Activated B cell treated with CpG ODN at 0.5 μM for 24 hours (primary cell): ENCODE data around the gene KIF2A. TPM values are rescaled to one million over a fixed set of nuclear protein-coding genes. Genes with fewer than 3 reads are reported as not detected.

Experiments
- ATAC-seq: fragments of 200-7000 bp; cut with Tn5 transposase; one replicate; pipeline ENCODE4 v1.10.0; 2021; ENCODE audit warnings: low read depth, mild to moderate bottlenecking, moderate library complexity
- CTCF ChIA-PET: fragments of 350-600 bp; sonication (Branson Sonifier 250); formaldehyde crosslinking; loops from one replicate; lab custom pipeline; 2021; ENCODE audit warnings: antibody characterized with exemption; lab: Charles Lee
- POLR2A ChIA-PET: fragments of 350-600 bp; sonication (Branson Sonifier 250); formaldehyde crosslinking; loops from one replicate; lab custom pipeline; 2021; ENCODE audit warnings: antibody characterized with exemption; lab: Charles Lee
- DNase-seq: peaks from one replicate; pipeline ENCODE4 v3.0.0; 2022
- H3K27ac Mint-ChIP-seq: one replicate; pipeline ENCODE4 v1.8.0; 2020; ENCODE audit warnings: mixed read lengths
- H3K27me3 Mint-ChIP-seq: one replicate; pipeline ENCODE4 v1.8.0; 2021; ENCODE audit warnings: mixed read lengths
- H3K36me3 Mint-ChIP-seq: one replicate; pipeline ENCODE4 v1.8.0; 2021; ENCODE audit warnings: low read depth, mixed read lengths
- H3K4me1 Mint-ChIP-seq: one replicate; pipeline ENCODE4 v1.8.0; 2021; ENCODE audit warnings: mixed read lengths
- H3K4me3 Mint-ChIP-seq: one replicate; pipeline ENCODE4 v1.8.0; 2020; ENCODE audit warnings: mild to moderate bottlenecking, mixed read lengths
- H3K9me3 Mint-ChIP-seq: one replicate; pipeline ENCODE4 v1.8.0; 2020; ENCODE audit warnings: mixed read lengths
- intact Hi-C: fragments of 100-400 bp; cut with micrococcal nuclease; formaldehyde crosslinking; loops from one replicate; pipeline ENCODE4 v1.15.1; 2024
- total RNA-seq: library from RNA; stranded (reverse); gene quantifications from 2 replicates; pipeline ENCODE4 v1.2.3, GENCODE V29; 2022
- TF ChIP-seq, protein P1 (sequence below): fragments of 200-600 bp; IDR thresholded peaks from one replicate; pipeline ENCODE4 v1.8.0; 2022; ENCODE audit warnings: antibody characterized with exemption, mild to moderate bottlenecking

The KIF2A gene
- total RNA-seq, 1 donor from 2014 or later = 45.9 TPM

DNA sequence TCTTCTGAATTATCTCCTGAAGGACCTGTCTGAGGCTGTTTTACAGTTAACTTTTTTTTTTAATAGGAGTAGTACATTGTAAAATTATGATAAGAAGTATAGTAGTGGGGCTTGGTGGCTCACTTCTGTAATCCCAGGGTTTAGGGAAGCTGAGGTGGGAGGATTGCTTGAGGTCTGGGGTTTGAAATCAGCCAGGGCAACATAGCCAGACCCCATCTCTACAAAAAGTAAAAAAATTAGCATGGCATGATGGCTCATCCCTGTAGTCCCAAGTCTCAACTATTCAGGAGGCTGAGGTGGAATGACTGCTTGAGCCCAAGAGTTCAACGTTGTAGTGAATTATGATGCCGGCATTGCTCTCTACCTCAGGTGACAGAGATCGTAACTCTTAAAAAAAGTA, 113.6 kb downstream of the KIF2A start:
- no peaks in the 10 kb centered on the region for H3K9me3 Mint-ChIP-seq
- DNase-seq (no peak), ATAC-seq (no peak)
- H3K27ac Mint-ChIP-seq = no peak overlapping the region
- H3K36me3 Mint-ChIP-seq = peaks cover 15% of the 10 kb centered on the region
- TF ChIP-seq, protein P1, sequence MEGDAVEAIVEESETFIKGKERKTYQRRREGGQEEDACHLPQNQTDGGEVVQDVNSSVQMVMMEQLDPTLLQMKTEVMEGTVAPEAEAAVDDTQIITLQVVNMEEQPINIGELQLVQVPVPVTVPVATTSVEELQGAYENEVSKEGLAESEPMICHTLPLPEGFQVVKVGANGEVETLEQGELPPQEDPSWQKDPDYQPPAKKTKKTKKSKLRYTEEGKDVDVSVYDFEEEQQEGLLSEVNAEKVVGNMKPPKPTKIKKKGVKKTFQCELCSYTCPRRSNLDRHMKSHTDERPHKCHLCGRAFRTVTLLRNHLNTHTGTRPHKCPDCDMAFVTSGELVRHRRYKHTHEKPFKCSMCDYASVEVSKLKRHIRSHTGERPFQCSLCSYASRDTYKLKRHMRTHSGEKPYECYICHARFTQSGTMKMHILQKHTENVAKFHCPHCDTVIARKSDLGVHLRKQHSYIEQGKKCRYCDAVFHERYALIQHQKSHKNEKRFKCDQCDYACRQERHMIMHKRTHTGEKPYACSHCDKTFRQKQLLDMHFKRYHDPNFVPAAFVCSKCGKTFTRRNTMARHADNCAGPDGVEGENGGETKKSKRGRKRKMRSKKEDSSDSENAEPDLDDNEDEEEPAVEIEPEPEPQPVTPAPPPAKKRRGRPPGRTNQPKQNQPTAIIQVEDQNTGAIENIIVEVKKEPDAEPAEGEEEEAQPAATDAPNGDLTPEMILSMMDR = no peak
- no peak overlapping the region for H3K4me3 Mint-ChIP-seq
- intact Hi-C loops = no loop called here
- H3K27me3 Mint-ChIP-seq = no peaks in the 10 kb centered on the region
- peaks cover 6% of the 10 kb centered on the region for H3K4me1 Mint-ChIP-seq
- CTCF ChIA-PET = no interaction called here
- POLR2A ChIA-PET = no interaction called here

DNA sequence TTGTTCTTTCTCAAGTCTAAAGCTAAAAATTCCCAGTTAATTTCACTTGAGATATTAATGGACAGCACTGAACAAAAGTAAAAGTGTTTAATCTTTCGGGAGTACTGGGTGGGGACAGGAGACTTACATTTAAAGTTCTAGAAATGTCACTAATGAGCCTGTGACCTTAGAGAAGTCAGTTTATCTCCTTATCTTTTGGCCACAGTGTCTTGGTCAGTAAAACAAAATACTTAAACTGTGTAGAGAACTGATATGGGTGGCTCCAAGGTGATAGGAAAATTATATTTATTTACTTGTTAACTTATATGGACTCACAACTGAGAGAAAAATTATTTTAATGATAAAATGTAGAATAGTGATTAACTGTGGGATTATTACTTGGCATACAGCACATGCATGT, 115.4 kb downstream of the KIF2A start:
- H3K27ac Mint-ChIP-seq = no peak overlapping the region
- no peak overlapping the region for H3K4me3 Mint-ChIP-seq
- ATAC-seq = no peak
- intact Hi-C loops = no loop called here
- ChIA-PET POLR2A (interaction anchor here (0.8 kb wide), 1 partner anchor 18 kb away, joined by 4 read pairs; the partner anchor contains the start of gene DIMT1), CTCF (no interaction called here)
- peaks cover 6% of the 10 kb centered on the region for H3K4me1 Mint-ChIP-seq
- TF ChIP-seq, protein P1 = no peak
- no peaks in the 10 kb centered on the region for H3K27me3 Mint-ChIP-seq
- DNase-seq = no peak
- peaks cover 17% of the 10 kb centered on the region for H3K36me3 Mint-ChIP-seq
- no peaks in the 10 kb centered on the region for H3K9me3 Mint-ChIP-seq

DNA sequence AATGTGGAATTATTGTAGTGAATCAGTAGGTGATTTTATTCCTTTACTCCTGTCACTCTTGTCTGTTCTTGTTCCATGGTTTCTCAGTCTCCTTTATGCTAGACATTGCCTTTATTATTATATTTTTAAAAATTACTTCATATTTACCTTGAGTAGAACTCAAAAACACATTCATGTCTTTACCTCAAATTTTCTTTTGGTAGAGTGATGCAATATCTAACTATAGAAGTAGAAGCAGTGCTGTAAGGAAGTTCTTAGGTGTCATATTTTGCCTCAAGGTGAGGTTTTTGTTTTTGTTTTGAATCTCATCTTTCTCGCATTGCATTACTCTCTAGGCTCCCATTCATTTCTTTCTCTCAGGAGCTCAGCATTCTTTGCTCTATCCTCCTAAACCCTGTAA, 118.8 kb downstream of the KIF2A start:
- ATAC-seq (no peak), DNase-seq (no peak)
- intact Hi-C loops = no loop called here
- ChIA-PET CTCF (no interaction called here), POLR2A (interaction anchor here (0.8 kb wide), 1 partner anchor 40 kb away, joined by 3 read pairs; no protein-coding TSS in a partner anchor)
- Mint-ChIP-seq H3K9me3 (no peaks in the 10 kb centered on the region), H3K4me1 (peaks cover 3% of the 10 kb centered on the region), H3K4me3 (no peak overlapping the region), H3K27me3 (no peaks in the 10 kb centered on the region), H3K36me3 (peaks cover 16% of the 10 kb centered on the region), H3K27ac (no peak overlapping the region)
- TF ChIP-seq, protein P1 = no peak

DNA sequence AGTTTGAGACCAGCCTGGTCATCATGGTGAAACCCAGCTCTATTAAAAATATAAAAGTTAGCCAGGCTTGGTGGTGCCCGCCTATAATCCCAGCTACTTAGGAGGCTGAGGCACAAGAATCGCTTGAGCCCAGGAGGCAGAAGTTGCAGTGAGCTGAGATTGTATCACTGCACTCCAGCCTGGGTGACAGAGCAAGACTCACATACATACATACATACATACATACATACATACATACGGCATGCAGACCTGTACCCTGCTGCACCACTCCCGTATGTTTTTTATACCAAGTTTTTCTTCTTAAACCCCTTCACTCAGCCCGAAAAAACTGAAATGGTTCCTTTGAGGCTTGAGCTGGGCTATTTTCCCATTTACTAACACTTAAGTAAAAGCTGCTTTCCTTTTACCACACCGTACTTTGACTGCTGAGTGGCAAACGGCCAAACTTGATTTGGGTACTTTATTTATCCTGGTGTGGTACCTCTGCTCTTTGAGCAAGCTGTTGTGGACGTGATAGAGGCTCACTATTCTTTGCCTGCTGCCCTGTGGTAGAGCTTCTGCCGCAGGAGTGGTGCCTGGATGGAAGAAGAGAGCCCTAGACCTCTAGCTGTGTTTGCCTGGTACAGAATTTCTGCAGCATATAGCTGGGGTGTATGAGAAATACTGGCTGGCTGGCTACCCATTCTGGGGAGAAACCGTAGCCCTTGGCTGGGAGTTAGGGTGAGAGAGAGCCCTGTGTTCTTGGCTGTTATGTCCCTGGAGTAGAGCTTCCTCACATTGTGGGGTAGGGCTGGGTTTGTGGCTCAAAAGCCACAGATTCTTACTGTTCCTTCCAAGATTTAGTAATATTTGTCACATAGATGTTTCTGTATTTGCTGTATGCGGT, 126.0 kb downstream of the KIF2A start:
- H3K9me3 Mint-ChIP-seq = no peaks in the 10 kb centered on the region
- no peaks in the 10 kb centered on the region for H3K4me1 Mint-ChIP-seq
- no peak overlapping the region for H3K4me3 Mint-ChIP-seq
- DNase-seq = no peak
- no peak overlapping the region for H3K27ac Mint-ChIP-seq
- intact Hi-C loops = no loop called here
- POLR2A ChIA-PET = interaction anchor here (0.6 kb wide), 1 partner anchor 38 kb away, joined by 3 read pairs; no protein-coding TSS in a partner anchor
- CTCF ChIA-PET = interaction anchor here (1.3 kb wide), 1 partner anchor 28 kb away, joined by 3 read pairs; no protein-coding TSS in a partner anchor
- ATAC-seq = no peak
- TF ChIP-seq, protein P1 = no peak
- H3K36me3 Mint-ChIP-seq = peaks cover 15% of the 10 kb centered on the region
- H3K27me3 Mint-ChIP-seq = no peaks in the 10 kb centered on the region

DNA sequence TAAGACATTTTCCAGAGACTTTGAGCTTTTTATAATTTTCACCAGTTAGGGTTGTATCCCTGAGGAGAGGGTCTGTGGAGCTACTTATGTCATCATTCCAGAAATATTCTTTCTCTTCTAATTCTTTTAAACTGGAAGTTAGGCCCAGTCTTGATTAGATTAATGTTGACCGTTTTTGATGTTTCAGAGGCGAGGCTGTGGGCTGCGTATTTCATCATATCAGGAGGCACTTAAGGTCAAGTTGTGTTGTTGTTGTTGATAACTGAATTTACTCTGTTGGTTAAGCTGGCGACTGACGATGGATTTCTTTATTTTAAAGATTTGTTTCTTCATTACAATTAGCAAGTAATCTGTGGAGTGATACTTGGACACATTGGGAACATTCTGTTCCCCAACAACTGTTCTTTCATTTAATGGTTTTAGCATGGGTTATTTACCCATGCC, 126.6 kb downstream of the KIF2A start:
- intact Hi-C loops = no loop called here
- TF ChIP-seq, protein P1 = no peak
- H3K27me3 Mint-ChIP-seq = no peaks in the 10 kb centered on the region
- H3K4me3 Mint-ChIP-seq = no peak overlapping the region
- H3K27ac Mint-ChIP-seq = no peak overlapping the region
- CTCF ChIA-PET = interaction anchor here (1.3 kb wide), 1 partner anchor 28 kb away, joined by 3 read pairs; no protein-coding TSS in a partner anchor
- DNase-seq (no peak), ATAC-seq (no peak)
- H3K4me1 Mint-ChIP-seq = no peaks in the 10 kb centered on the region
- peaks cover 17% of the 10 kb centered on the region for H3K36me3 Mint-ChIP-seq
- H3K9me3 Mint-ChIP-seq = no peaks in the 10 kb centered on the region
- POLR2A ChIA-PET = interaction anchor here (0.6 kb wide), 1 partner anchor 39 kb away, joined by 3 read pairs; no protein-coding TSS in a partner anchor
